Heart left ventricle (tissue), 16 donors: ENCODE data around the gene SPART. TPM values are rescaled to one million over a fixed set of nuclear protein-coding genes. Genes with fewer than 3 reads are reported as not detected.

Experiments
- ATAC-seq, 4 donors: fragments of 200-7000 bp; cut with Tn5 transposase; one replicate each; pipeline ENCODE4 v1.9.1; 2020 to 2022; ENCODE audit warnings: moderate library complexity in 4 of 4, mild to moderate bottlenecking in 3 of 4, moderate number of reproducible peaks in 1 of 4
- DNase-seq, 5 donors: peaks; one replicate each; pipeline ENCODE4 v3.0.0-alpha.2; 2020
- H3K27ac ChIP-seq, 12 donors: fragments of 200-600 bp; sonication (generic) in 4 of 12; one replicate each; pipeline versions ENCODE4 v1.5.0 to v1.8.0; 2016 to 2022; ENCODE audit warnings: mild to moderate bottlenecking in 2 of 12
- H3K27me3 ChIP-seq, 9 donors: fragments of 200-600 bp; sonication (generic) in 2 of 9; one replicate each; pipeline versions ENCODE4 v1.5.1 to v1.8.0; 2016 to 2022; ENCODE audit warnings: mild to moderate bottlenecking in 3 of 9
- H3K36me3 ChIP-seq, 9 donors: fragments of 200-600 bp; sonication (generic) in 2 of 9; one replicate each; pipeline versions ENCODE4 v1.5.0 to v1.8.0; 2018 to 2022; ENCODE audit warnings: mild to moderate bottlenecking in 2 of 9
- H3K4me1 ChIP-seq, 12 donors: fragments of 200-600 bp; sonication (generic) in 4 of 12; one replicate each; pipeline versions ENCODE4 v1.5.0 to v1.8.0; 2016 to 2022; ENCODE audit warnings: mild to moderate bottlenecking in 3 of 12
- H3K4me3 ChIP-seq, 12 donors: fragments of 200-600 bp; sonication (generic) in 4 of 12; one replicate each; pipeline versions ENCODE4 v1.5.0 to v1.8.0; 2017 to 2022; ENCODE audit warnings: mild to moderate bottlenecking in 9 of 12, moderate library complexity in 4 of 12
- H3K9me3 ChIP-seq, 12 donors: fragments of 200-600 bp; sonication (generic) in 4 of 12; one replicate each; pipeline versions ENCODE4 v1.5.0 to v1.8.0; 2016 to 2022; ENCODE audit warnings: mild to moderate bottlenecking in 1 of 12
- POLR2A ChIP-seq, 2 donors: fragments of 450-650 bp; IDR thresholded peaks; one replicate each; pipeline ENCODE4 v1.6.1; 2017; ENCODE audit warnings: antibody characterized with exemption in 2 of 2, mild to moderate bottlenecking in 2 of 2, moderate library complexity in 2 of 2
- WGBS, 4 donors: extraction: QIAGEN DNeasy Blood & Tissue Kit in 2 of 4; methylation state at CpG; one replicate each; pipeline versions ENCODE4 v1.1.5 to v1.1.7; 2013 to 2018; 5-methylcytosine and 5-hydroxymethylcytosine counted together
- intact Hi-C, 10 donors: fragments of 100-400 bp; cut with DNase I; formaldehyde crosslinking; loops; one replicate each; pipeline versions ENCODE4 v1.11.1 to v1.14.2; 2022
- polyA plus RNA-seq, 2 donors: library from polyadenylated mRNA; stranded (reverse); fragments of 200-250 nt; gene quantifications; one replicate each; pipeline ENCODE4 v1.2.3, GENCODE V29; 2013
- total RNA-seq, 9 donors: library from RNA; depleted of rRNA in 2 of 9; stranded (reverse); fragments of >200 nt in 2 of 9; fragmentation: NEBNext Ultra II Directional in 3 of 9; extraction: Animal tissue kit (Norgen Biotek cat#: 25700) in 3 of 9; gene quantifications; one replicate each; pipeline versions ENCODE4 v1.1.0 to v1.2.4, GENCODE V29; 2016 to 2023
- TF ChIP-seq, protein P1 (sequence below), 12 donors: fragments of 200-600 bp; sonication (generic) in 4 of 12; IDR thresholded peaks; one replicate each; pipeline versions ENCODE4 v1.5.0 to v1.8.0; 2018 to 2022; ENCODE audit warnings: antibody characterized with exemption in 12 of 12, mild to moderate bottlenecking in 5 of 12
- donor health status: ischemic (EF 13 %, LVEDD 7.1; RV severe dilation, severe dysfunction).
- donor health status: healthy with polysubstance abuse.
- donor health status: DM: no; HTN: yes; CAD: no.
- donor health status: DM: no; HTN: no; CAD: no.
- donor health status: ischemic (EF 25% LVEDD 6.9; RV normal size, moderate dysfunction).
- donor health status: ischemic (EF 25% LVEDD 5.7; RV mildly dilated, moderate dysfunction).
- donor health status: healthy.
- donor health status: DM: yes; HTN: yes; CAD: no.
- donor health status: ischemic (EF 35%, LVEDD 5.7; RV mildly dilated, moderate dysfunction).
- donor health status: nonischemic (EF 11% LVEDD 7.7; RV severe dilation, severe dysfunction).
- donor health status: DM: yes; HTN: yes; CAD: no.
- donor health status: PGD.
- donor health status: ischemic (EF 29% LVEDD 5.4; RV normal size, mild dysfunction).
- donor health status: nonischemic (EF 23%, LVEDD 6.1; RV moderate dilation, normal function).

Gene SPART
- total and polyA plus RNA-seq, 11 donors = 12.5 to 41.5 (median 34.2) TPM

DNA sequence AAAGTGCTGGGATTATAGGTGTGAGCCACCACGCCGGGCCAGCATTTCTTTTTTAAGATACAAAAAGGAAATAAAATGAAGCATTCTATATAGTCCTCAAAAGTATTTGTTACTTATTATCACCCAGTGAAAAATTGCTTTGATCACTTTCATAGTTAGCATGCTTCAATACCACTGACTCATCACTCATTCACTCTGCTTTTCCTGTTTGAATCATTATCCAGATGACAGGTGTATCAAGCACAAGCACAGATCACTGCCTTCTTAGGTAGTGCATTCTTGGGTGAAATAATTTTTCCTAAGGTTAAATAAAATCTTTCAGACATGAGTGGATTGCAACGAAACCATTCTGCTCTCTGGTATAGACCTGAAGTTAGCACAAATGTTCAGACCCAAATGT is 35.8 kb upstream of the SPART start:
- no peak overlapping the region for H3K27ac ChIP-seq
- no peaks in the 10 kb centered on the region for H3K9me3 ChIP-seq
- intact Hi-C loops = no loop called here
- no peaks in the 10 kb centered on the region for H3K36me3 ChIP-seq
- WGBS, 4 donors = 83 to 89% (median 88%) methylated on average over 3 of the region's 3 CpGs
- no peaks in the 10 kb centered on the region for H3K4me1 ChIP-seq
- H3K4me3 ChIP-seq = no peak overlapping the region
- ATAC-seq = no peak
- peaks cover 0 to 17% (median 0%) of the 10 kb centered on the region in 9 donors for H3K27me3 ChIP-seq
- TF ChIP-seq POLR2A (IDR thresholded peaks at IDR 0.05) = no peak
- TF ChIP-seq, protein P1, sequence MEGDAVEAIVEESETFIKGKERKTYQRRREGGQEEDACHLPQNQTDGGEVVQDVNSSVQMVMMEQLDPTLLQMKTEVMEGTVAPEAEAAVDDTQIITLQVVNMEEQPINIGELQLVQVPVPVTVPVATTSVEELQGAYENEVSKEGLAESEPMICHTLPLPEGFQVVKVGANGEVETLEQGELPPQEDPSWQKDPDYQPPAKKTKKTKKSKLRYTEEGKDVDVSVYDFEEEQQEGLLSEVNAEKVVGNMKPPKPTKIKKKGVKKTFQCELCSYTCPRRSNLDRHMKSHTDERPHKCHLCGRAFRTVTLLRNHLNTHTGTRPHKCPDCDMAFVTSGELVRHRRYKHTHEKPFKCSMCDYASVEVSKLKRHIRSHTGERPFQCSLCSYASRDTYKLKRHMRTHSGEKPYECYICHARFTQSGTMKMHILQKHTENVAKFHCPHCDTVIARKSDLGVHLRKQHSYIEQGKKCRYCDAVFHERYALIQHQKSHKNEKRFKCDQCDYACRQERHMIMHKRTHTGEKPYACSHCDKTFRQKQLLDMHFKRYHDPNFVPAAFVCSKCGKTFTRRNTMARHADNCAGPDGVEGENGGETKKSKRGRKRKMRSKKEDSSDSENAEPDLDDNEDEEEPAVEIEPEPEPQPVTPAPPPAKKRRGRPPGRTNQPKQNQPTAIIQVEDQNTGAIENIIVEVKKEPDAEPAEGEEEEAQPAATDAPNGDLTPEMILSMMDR (IDR thresholded peaks at IDR 0.05) = no peak
- no peak for DNase-seq

GRCh38 chr13:36377826-36378468 is 31.8 kb upstream of the SPART start:
- Histone ChIP-seq H3K9me3 (no peaks in the 10 kb centered on the region), H3K4me1 (no peaks in the 10 kb centered on the region), H3K4me3 (no peak overlapping the region), H3K27me3 (peaks cover 0 to 7% (median 0%) of the 10 kb centered on the region in 9 donors), H3K27ac (no peak overlapping the region), H3K36me3 (no peaks in the 10 kb centered on the region)
- no peak for DNase-seq
- intact Hi-C loops = no loop called here
- no peak for ATAC-seq
- 89 to 96% (median 95%) methylated on average over 1 of the region's 1 CpG for WGBS, 4 donors
- TF ChIP-seq, protein P1 (IDR thresholded peaks at IDR 0.05) = no peak
- no peak for TF ChIP-seq POLR2A (IDR thresholded peaks at IDR 0.05)

DNA sequence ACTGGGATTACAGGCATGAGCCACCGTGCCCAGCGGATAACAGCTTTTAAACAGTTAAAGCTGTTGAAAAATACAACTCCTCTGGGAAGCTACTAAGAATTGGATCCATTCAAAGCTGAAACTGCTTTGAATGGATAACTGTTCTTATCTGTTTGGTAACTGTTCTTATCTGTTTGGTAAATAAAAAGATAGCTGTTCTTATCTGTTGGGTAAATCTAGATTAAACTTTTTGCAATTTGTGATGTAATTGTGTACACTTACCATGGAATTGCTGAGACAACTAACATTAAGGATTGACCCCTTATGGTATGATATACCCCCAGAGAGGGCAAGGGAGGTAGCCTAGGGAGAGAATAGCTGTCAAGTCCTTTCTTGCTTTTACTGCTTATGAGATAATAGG is 27.9 kb upstream of the SPART start:
- H3K27me3 ChIP-seq = no peaks in the 10 kb centered on the region
- 85 to 90% (median 88%) methylated on average over 2 of the region's 2 CpGs for WGBS, 4 donors
- no peak overlapping the region for H3K4me3 ChIP-seq
- no peak for TF ChIP-seq POLR2A (IDR thresholded peaks at IDR 0.05)
- TF ChIP-seq, protein P1 (IDR thresholded peaks at IDR 0.05) = no peak
- H3K27ac ChIP-seq = no peak overlapping the region
- ATAC-seq = no peak
- intact Hi-C loops = no loop called here
- H3K9me3 ChIP-seq = no peaks in the 10 kb centered on the region
- H3K4me1 ChIP-seq = peaks cover 0 to 3% (median 0%) of the 10 kb centered on the region in 12 donors
- no peaks in the 10 kb centered on the region for H3K36me3 ChIP-seq
- no peak for DNase-seq

DNA sequence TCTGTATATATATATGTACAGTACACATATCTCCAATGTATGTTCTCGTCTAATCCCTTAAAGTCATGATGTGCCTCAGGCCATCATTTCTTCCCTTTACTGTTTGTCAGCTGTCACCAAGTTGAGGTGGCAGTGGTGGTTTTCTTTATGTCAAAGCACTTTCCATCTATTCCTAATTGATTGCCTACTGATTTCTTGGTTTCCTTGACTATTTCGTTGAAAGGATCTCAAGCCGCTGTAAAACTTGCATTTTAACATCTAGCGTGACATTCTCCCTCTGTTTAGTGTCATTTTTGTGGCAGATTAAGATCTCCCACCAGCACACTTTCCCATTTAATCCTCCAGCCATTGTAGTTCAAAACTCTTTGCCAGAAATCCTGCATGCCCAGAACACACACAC is 25.0 kb upstream of the SPART start:
- 92 to 97% (median 95%) methylated on average over 4 of the region's 4 CpGs for WGBS, 4 donors
- intact Hi-C loops = no loop called here
- ATAC-seq = no peak

More for the DNA sequence above, 25.0 kb upstream of the SPART start:
- Histone ChIP-seq H3K9me3 (no peaks in the 10 kb centered on the region), H3K27me3 (no peaks in the 10 kb centered on the region), H3K4me3 (no peak overlapping the region), H3K27ac (no peak overlapping the region), H3K36me3 (no peaks in the 10 kb centered on the region), H3K4me1 (peaks cover 0 to 3% (median 0%) of the 10 kb centered on the region in 12 donors)
- TF ChIP-seq, protein P1 (IDR thresholded peaks at IDR 0.05) = no peak
- TF ChIP-seq POLR2A (IDR thresholded peaks at IDR 0.05) = no peak
- no peak for DNase-seq
